Heart left ventricle (tissue), 16 donors: ENCODE measurements around the gene LRRTM1. TPM values are rescaled to one million over a fixed set of nuclear protein-coding genes. Genes with fewer than 3 reads are reported as not detected.

Experiments
- ATAC-seq, 4 donors: fragments of 200-7000 bp; cut with Tn5 transposase; one replicate each; pipeline ENCODE4 v1.9.1; 2020 to 2022; ENCODE audit warnings: moderate library complexity in 4 of 4, mild to moderate bottlenecking in 3 of 4, moderate number of reproducible peaks in 1 of 4
- DNase-seq, 5 donors: peaks; one replicate each; pipeline ENCODE4 v3.0.0-alpha.2; 2020
- H3K27ac ChIP-seq, 12 donors: fragments of 200-600 bp; sonication (generic) in 4 of 12; one replicate each; pipeline versions ENCODE4 v1.5.0 to v1.8.0; 2016 to 2022; ENCODE audit warnings: mild to moderate bottlenecking in 2 of 12
- H3K27me3 ChIP-seq, 9 donors: fragments of 200-600 bp; sonication (generic) in 2 of 9; one replicate each; pipeline versions ENCODE4 v1.5.1 to v1.8.0; 2016 to 2022; ENCODE audit warnings: mild to moderate bottlenecking in 3 of 9
- H3K36me3 ChIP-seq, 9 donors: fragments of 200-600 bp; sonication (generic) in 2 of 9; one replicate each; pipeline versions ENCODE4 v1.5.0 to v1.8.0; 2018 to 2022; ENCODE audit warnings: mild to moderate bottlenecking in 2 of 9
- H3K4me1 ChIP-seq, 12 donors: fragments of 200-600 bp; sonication (generic) in 4 of 12; one replicate each; pipeline versions ENCODE4 v1.5.0 to v1.8.0; 2016 to 2022; ENCODE audit warnings: mild to moderate bottlenecking in 3 of 12
- H3K4me3 ChIP-seq, 12 donors: fragments of 200-600 bp; sonication (generic) in 4 of 12; one replicate each; pipeline versions ENCODE4 v1.5.0 to v1.8.0; 2017 to 2022; ENCODE audit warnings: mild to moderate bottlenecking in 9 of 12, moderate library complexity in 4 of 12
- H3K9me3 ChIP-seq, 12 donors: fragments of 200-600 bp; sonication (generic) in 4 of 12; one replicate each; pipeline versions ENCODE4 v1.5.0 to v1.8.0; 2016 to 2022; ENCODE audit warnings: mild to moderate bottlenecking in 1 of 12
- CTCF ChIP-seq, 12 donors: fragments of 200-600 bp; sonication (generic) in 4 of 12; IDR thresholded peaks; one replicate each; pipeline versions ENCODE4 v1.5.0 to v1.8.0; 2018 to 2022; ENCODE audit warnings: antibody characterized with exemption in 12 of 12, mild to moderate bottlenecking in 5 of 12
- POLR2A ChIP-seq, 2 donors: fragments of 450-650 bp; IDR thresholded peaks; one replicate each; pipeline ENCODE4 v1.6.1; 2017; ENCODE audit warnings: antibody characterized with exemption in 2 of 2, mild to moderate bottlenecking in 2 of 2, moderate library complexity in 2 of 2
- WGBS, 4 donors: extraction: QIAGEN DNeasy Blood & Tissue Kit in 2 of 4; methylation state at CpG; one replicate each; pipeline versions ENCODE4 v1.1.5 to v1.1.7; 2013 to 2018; 5-methylcytosine and 5-hydroxymethylcytosine counted together
- intact Hi-C, 10 donors: fragments of 100-400 bp; cut with DNase I; formaldehyde crosslinking; loops; one replicate each; pipeline versions ENCODE4 v1.11.1 to v1.14.2; 2022
- polyA plus RNA-seq, 2 donors: library from polyadenylated mRNA; stranded (reverse); fragments of 200-250 nt; gene quantifications; one replicate each; pipeline ENCODE4 v1.2.3, GENCODE V29; 2013
- total RNA-seq, 9 donors: library from RNA; depleted of rRNA in 2 of 9; stranded (reverse); fragments of >200 nt in 2 of 9; fragmentation: NEBNext Ultra II Directional in 3 of 9; extraction: Animal tissue kit (Norgen Biotek cat#: 25700) in 3 of 9; gene quantifications; one replicate each; pipeline versions ENCODE4 v1.1.0 to v1.2.4, GENCODE V29; 2016 to 2023
- donor health status: ischemic (EF 13 %, LVEDD 7.1; RV severe dilation, severe dysfunction).
- donor health status: healthy with polysubstance abuse.
- donor health status: DM: no; HTN: yes; CAD: no.
- donor health status: DM: no; HTN: no; CAD: no.
- donor health status: ischemic (EF 25% LVEDD 6.9; RV normal size, moderate dysfunction).
- donor health status: ischemic (EF 25% LVEDD 5.7; RV mildly dilated, moderate dysfunction).
- donor health status: healthy.
- donor health status: DM: yes; HTN: yes; CAD: no.
- donor health status: ischemic (EF 35%, LVEDD 5.7; RV mildly dilated, moderate dysfunction).
- donor health status: nonischemic (EF 11% LVEDD 7.7; RV severe dilation, severe dysfunction).
- donor health status: DM: yes; HTN: yes; CAD: no.
- donor health status: PGD.
- donor health status: ischemic (EF 29% LVEDD 5.4; RV normal size, mild dysfunction).
- donor health status: nonischemic (EF 23%, LVEDD 6.1; RV moderate dilation, normal function).

LRRTM1 gene
- total and polyA plus RNA-seq, 11 donors: 0.09 to 0.93 (median 0.23) TPM; not detected in 3

DNA sequence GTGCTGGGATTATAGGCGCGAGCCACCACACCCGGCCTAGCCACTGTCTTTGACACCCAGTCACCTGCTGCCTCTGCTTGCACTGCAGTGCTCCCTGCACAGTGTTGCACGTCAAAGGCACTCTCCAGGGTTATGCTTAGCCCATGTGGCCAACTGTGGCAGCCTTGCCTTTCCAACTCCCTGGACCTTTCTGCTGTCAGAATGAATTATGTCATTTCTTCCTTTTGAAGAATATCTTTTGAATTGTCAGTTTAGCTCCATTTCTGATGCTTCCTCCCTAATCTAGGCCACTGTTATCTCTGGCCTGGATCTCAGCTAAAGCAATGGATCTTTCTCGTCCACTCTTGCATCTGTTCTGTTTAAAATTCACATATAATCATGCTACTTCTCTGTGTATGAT is 29.3 kb upstream of the LRRTM1 start:
- 79 to 94% (median 91%) methylated on average over 5 of the region's 5 CpGs for WGBS, 4 donors
- Histone ChIP-seq H3K27ac (no peak overlapping the region), H3K27me3 (no peaks in the 10 kb centered on the region), H3K36me3 (no peaks in the 10 kb centered on the region), H3K4me1 (peaks cover 0 to 6% (median 0%) of the 10 kb centered on the region in 12 donors), H3K4me3 (no peak overlapping the region), H3K9me3 (no peaks in the 10 kb centered on the region)
- ATAC-seq (no peak), DNase-seq (no peak)
- TF ChIP-seq POLR2A (IDR thresholded peaks at IDR 0.05) (no peak), CTCF (IDR thresholded peaks at IDR 0.05) (no peak)
- intact Hi-C loops: no loop called here

- no peak for TF ChIP-seq CTCF (IDR thresholded peaks at IDR 0.05)
- TF ChIP-seq POLR2A (IDR thresholded peaks at IDR 0.05): no peak
- no peak for DNase-seq
- H3K36me3 ChIP-seq: no peaks in the 10 kb centered on the region
- no peaks in the 10 kb centered on the region for H3K9me3 ChIP-seq
- H3K4me3 ChIP-seq: no peak overlapping the region
- no peak for ATAC-seq
- H3K27ac ChIP-seq: no peak overlapping the region
- intact Hi-C loops: no loop called here
- 82 to 88% (median 86%) methylated on average over 14 of the region's 14 CpGs for WGBS, 4 donors
- peaks cover 0 to 6% (median 0%) of the 10 kb centered on the region in 12 donors for H3K4me1 ChIP-seq
- H3K27me3 ChIP-seq: no peaks in the 10 kb centered on the region
Measured at GRCh38 chr2:80330527-80331450, 26.2 kb upstream of the LRRTM1 start.

GRCh38 chr2:80329491-80329890 is 24.9 kb upstream of the LRRTM1 start:
- Histone ChIP-seq H3K27me3 (no peaks in the 10 kb centered on the region), H3K9me3 (no peaks in the 10 kb centered on the region), H3K4me3 (no peak overlapping the region), H3K27ac (no peak overlapping the region), H3K4me1 (peaks cover 0 to 5% (median 0%) of the 10 kb centered on the region in 12 donors), H3K36me3 (no peaks in the 10 kb centered on the region)
- DNase-seq (no peak), ATAC-seq (no peak)
- TF ChIP-seq CTCF (IDR thresholded peaks at IDR 0.05): no peak
- no peak for TF ChIP-seq POLR2A (IDR thresholded peaks at IDR 0.05)
- intact Hi-C loops: loop anchor here in 3 of 10 donors (5.0 to 10.0 kb wide), 4 partner anchors 98 to 255 kb away; no protein-coding TSS in a partner anchor
- WGBS, 4 donors: 80 to 86% (median 84%) methylated on average over 5 of the region's 5 CpGs

DNA sequence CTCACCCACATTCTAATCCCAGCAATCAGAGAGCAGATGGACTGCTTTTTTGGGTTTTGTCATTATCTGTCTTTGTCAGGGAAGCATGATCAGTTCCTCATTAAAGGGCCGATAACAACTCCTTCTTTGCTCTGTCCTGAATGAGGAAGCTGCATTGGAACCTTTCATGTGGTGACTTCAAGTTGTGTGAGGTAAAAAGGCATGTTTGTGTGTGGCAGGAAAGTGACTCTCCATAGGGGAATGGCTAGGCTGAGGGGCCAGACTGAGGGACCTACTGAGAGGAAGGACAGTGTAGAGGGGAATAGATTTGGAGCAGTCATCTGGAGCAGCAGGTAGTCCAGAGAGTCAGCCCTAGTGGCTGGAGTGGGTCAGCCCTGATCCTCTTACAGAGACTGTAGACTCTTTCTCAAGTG is 23.6 kb upstream of the LRRTM1 start:
- Histone ChIP-seq H3K27me3 (peaks cover 0 to 3% (median 0%) of the 10 kb centered on the region in 9 donors), H3K36me3 (no peaks in the 10 kb centered on the region), H3K27ac (no peak overlapping the region), H3K9me3 (no peaks in the 10 kb centered on the region), H3K4me3 (no peak overlapping the region), H3K4me1 (peaks cover 0 to 5% (median 0%) of the 10 kb centered on the region in 12 donors)
- intact Hi-C loops: loop anchor here in 3 of 10 donors (5.0 to 10.0 kb wide), 4 partner anchors 99 to 253 kb away; no protein-coding TSS in a partner anchor
- DNase-seq (no peak), ATAC-seq (no peak)
- no peak for TF ChIP-seq CTCF (IDR thresholded peaks at IDR 0.05)
- no peak for TF ChIP-seq POLR2A (IDR thresholded peaks at IDR 0.05)
- WGBS, 4 donors: 79 to 84% (median 83%) methylated on average over 1 of the region's 1 CpG
